Endodermal cell (in vitro differentiated cells): ENCODE data around the gene RNF20. TPM values are rescaled to one million over a fixed set of nuclear protein-coding genes. Genes with fewer than 3 reads are reported as not detected.

Source experiments
- DNase-seq: peaks from one replicate; pipeline ENCODE4 v3.0.0-alpha.2; 2017
- H3K27ac ChIP-seq: 2 replicates; pipeline ENCODE4 v1.5.1; 2013; ENCODE audit warnings: mild to moderate bottlenecking, low read depth, low read length, moderate library complexity
- H3K27me3 ChIP-seq: 2 replicates; pipeline ENCODE4 v1.6.1; 2013; ENCODE audit warnings: mild to moderate bottlenecking, low read length, moderate library complexity; ENCODE audit not compliant: insufficient read depth, control insufficient read depth, poor library complexity, severe bottlenecking
- H3K36me3 ChIP-seq: 2 replicates; pipeline ENCODE4 v1.7.0; 2013; ENCODE audit warnings: mild to moderate bottlenecking, low read length, moderate library complexity; ENCODE audit not compliant: control insufficient read depth, insufficient read depth
- H3K4me1 ChIP-seq: one replicate; pipeline ENCODE4 v1.7.0; 2013; ENCODE audit warnings: low read length; ENCODE audit not compliant: control insufficient read depth, insufficient read depth
- H3K4me3 ChIP-seq: 2 replicates; pipeline ENCODE4 v1.5.1; 2013; ENCODE audit warnings: mild to moderate bottlenecking, low read length, moderate library complexity
- H3K9ac ChIP-seq: 2 replicates; pipeline ENCODE4 v1.6.1; 2013; ENCODE audit warnings: mild to moderate bottlenecking, low read length, moderate library complexity; ENCODE audit not compliant: poor library complexity, severe bottlenecking; ENCODE audit errors: extremely low read depth
- H3K9me3 ChIP-seq: 2 replicates; pipeline ENCODE4 v1.6.1; 2013; ENCODE audit warnings: mild to moderate bottlenecking, low read length, moderate library complexity; ENCODE audit not compliant: control insufficient read depth
- H3K27ac Mint-ChIP-seq: 2 replicates; pipeline ENCODE4 v1.8.0; 2020; ENCODE audit warnings: mixed read lengths
- H3K27me3 Mint-ChIP-seq: 2 replicates; pipeline ENCODE4 v1.8.0; 2021; ENCODE audit warnings: mild to moderate bottlenecking, mixed read lengths; ENCODE audit not compliant: insufficient read depth
- H3K36me3 Mint-ChIP-seq: 2 replicates; pipeline ENCODE4 v1.8.0; 2020; ENCODE audit warnings: low read depth, mixed read lengths
- H3K4me1 Mint-ChIP-seq: 2 replicates; pipeline ENCODE4 v1.8.0; 2020; ENCODE audit warnings: mixed read lengths
- H3K4me3 Mint-ChIP-seq: 2 replicates; pipeline ENCODE4 v1.8.0; 2020; ENCODE audit warnings: mild to moderate bottlenecking, moderate library complexity, mixed read lengths
- H3K9me3 Mint-ChIP-seq: 2 replicates; pipeline ENCODE4 v1.8.0; 2020; ENCODE audit warnings: mild to moderate bottlenecking, mixed read lengths
- WGBS, 2 experiments: methylation state at CpG; one replicate each; pipeline versions ENCODE4 v1.1.5 to v1.1.7; 2013; ENCODE audit warnings: missing lambda C conversion rate in 2 of 2, mixed read lengths in 1 of 2; ENCODE audit not compliant: insufficient coverage in 1 of 2, insufficient read length in 1 of 2; 5-methylcytosine and 5-hydroxymethylcytosine counted together
- total RNA-seq, 2 donors: library from RNA; stranded (reverse); fragmentation: NEBNext Ultra II Directional in 1 of 2; extraction: Animal tissue kit (Norgen Biotek cat#: 25700) in 1 of 2; gene quantifications; 2 replicates in 1 of 2; 3 replicates in 1 of 2; pipeline ENCODE4 v1.2.1, GENCODE V29; 2021
- TF ChIP-seq, protein P1 (sequence below): fragments of 200-600 bp; sonication (generic); conservative IDR thresholded peaks from 2 replicates; pipeline ENCODE4 v1.5.0; 2021; ENCODE audit warnings: antibody characterized with exemption, mild to moderate bottlenecking

The RNF20 gene
- total RNA-seq, 2 donors from 2014 or later: 45.4 to 58.4 TPM

DNA sequence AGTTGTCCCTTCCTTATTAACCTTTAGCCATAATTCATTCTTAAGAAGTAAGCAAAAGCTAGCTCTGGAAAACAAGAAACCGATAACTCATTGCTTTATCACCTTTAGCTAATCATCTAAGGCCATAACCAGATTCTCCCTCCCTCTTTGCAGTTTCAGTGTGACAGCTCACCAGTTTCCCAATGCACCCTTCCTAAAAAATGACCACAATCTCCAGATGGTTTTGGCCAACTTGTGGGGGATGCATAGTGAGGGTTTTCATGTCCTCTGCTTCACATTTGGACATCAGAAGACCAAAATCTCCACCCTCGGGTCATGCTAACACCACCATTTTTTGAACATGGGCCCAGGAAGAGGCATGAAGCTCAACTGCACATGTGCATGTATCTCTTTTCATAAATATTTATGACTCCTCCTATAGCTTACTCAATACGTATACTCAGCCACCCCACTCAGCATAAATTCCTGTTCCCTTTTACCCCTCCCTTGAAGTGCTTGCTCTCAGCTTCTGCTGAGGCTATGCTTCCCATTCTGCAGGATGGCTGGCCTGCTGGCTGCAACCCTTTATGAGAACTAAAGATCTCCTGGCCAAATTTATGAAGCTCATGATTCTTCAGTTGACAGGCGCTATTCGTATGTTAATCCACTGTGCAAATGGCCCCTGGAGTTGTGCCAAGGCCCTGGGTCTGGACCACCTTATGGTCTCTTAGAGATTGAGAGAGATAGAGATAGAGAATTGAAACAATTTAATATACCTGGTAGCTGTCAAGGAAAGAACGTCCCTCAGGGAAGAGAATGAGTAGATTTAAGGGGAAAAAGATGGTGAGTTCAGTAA is 46.3 kb downstream of the RNF20 start:
- no peaks in the 10 kb centered on the region for H3K36me3 Mint-ChIP-seq
- H3K4me1 Mint-ChIP-seq: peaks cover 5% of the 10 kb centered on the region
- H3K4me3 Mint-ChIP-seq: no peak overlapping the region

DNA sequence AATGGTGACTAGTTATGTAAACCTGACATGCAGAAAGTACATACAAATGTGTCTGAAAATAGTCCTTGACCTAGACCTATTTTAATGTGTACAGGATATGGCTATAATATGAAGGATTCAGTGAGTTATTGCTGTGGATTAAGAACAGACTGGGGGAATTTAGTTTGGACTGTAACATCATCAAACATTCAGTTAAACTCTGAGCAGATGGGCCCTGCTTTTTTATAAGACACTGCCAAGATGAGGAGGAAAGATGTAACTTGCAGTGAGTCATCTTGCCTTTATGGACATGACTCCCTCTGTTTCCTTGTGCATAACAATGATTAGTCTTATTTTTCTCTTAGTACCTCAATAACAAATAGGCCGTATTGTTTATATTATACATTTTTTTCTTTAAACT is 48.9 kb downstream of the RNF20 start:
- H3K27ac Mint-ChIP-seq: no peak overlapping the region
- H3K27me3 Mint-ChIP-seq: no peaks in the 10 kb centered on the region
- Histone ChIP-seq H3K4me1 (no peaks in the 10 kb centered on the region), H3K9me3 (no peaks in the 10 kb centered on the region), H3K27ac (no peak overlapping the region), H3K9ac (no peak overlapping the region), H3K27me3 (no peaks in the 10 kb centered on the region), H3K4me3 (no peak overlapping the region), H3K36me3 (no peaks in the 10 kb centered on the region)
- no peak overlapping the region for H3K4me3 Mint-ChIP-seq
- H3K9me3 Mint-ChIP-seq: no peaks in the 10 kb centered on the region
- 89% methylated on average over 1 of the region's 1 CpG; no CpG with 5 or more reads in 1 of the 2 experiments for WGBS, 2 experiments
- H3K36me3 Mint-ChIP-seq: no peaks in the 10 kb centered on the region
- DNase-seq: no peak
- TF ChIP-seq, protein P1, sequence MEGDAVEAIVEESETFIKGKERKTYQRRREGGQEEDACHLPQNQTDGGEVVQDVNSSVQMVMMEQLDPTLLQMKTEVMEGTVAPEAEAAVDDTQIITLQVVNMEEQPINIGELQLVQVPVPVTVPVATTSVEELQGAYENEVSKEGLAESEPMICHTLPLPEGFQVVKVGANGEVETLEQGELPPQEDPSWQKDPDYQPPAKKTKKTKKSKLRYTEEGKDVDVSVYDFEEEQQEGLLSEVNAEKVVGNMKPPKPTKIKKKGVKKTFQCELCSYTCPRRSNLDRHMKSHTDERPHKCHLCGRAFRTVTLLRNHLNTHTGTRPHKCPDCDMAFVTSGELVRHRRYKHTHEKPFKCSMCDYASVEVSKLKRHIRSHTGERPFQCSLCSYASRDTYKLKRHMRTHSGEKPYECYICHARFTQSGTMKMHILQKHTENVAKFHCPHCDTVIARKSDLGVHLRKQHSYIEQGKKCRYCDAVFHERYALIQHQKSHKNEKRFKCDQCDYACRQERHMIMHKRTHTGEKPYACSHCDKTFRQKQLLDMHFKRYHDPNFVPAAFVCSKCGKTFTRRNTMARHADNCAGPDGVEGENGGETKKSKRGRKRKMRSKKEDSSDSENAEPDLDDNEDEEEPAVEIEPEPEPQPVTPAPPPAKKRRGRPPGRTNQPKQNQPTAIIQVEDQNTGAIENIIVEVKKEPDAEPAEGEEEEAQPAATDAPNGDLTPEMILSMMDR: no peak
- peaks cover 5% of the 10 kb centered on the region for H3K4me1 Mint-ChIP-seq

More for the DNA sequence above, 46.3 kb downstream of the RNF20 start:
- Histone ChIP-seq H3K27ac (no peak overlapping the region), H3K4me1 (no peaks in the 10 kb centered on the region), H3K27me3 (no peaks in the 10 kb centered on the region), H3K9ac (no peak overlapping the region), H3K9me3 (no peaks in the 10 kb centered on the region), H3K4me3 (no peak overlapping the region), H3K36me3 (no peaks in the 10 kb centered on the region)
- no peaks in the 10 kb centered on the region for H3K27me3 Mint-ChIP-seq
- H3K27ac Mint-ChIP-seq: no peak overlapping the region
- H3K9me3 Mint-ChIP-seq: no peaks in the 10 kb centered on the region
- no peak for DNase-seq
- TF ChIP-seq, protein P1: no peak
- WGBS, 2 experiments: 89 to 97% methylated on average over 6 of the region's 6 CpGs

DNA sequence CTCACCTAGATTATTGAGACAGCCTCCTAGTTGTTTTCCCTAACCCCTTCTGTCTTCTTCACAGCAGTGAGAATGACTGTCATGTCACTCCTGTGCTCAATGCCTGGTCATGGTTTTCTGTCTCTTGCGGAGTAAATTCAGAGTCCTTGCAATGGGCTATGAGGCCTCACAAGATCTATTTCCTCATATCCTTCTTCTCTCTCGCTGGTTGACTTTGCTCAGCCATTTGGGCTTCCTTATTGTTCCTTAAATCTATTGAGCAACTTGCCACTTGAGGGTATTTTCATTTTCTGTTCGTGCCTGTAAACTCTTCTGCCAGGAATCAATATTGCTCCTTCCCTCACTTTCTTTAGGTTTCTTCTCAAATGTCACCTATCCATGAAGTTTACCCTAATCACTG is 52.1 kb downstream of the RNF20 start:
- Histone ChIP-seq H3K27me3 (no peaks in the 10 kb centered on the region), H3K9me3 (no peaks in the 10 kb centered on the region), H3K36me3 (no peaks in the 10 kb centered on the region), H3K4me1 (no peaks in the 10 kb centered on the region), H3K4me3 (no peak overlapping the region), H3K9ac (no peak overlapping the region), H3K27ac (no peak overlapping the region)
- H3K36me3 Mint-ChIP-seq: no peaks in the 10 kb centered on the region
- no peak overlapping the region for H3K4me3 Mint-ChIP-seq
- TF ChIP-seq, protein P1: no peak
- WGBS, 2 experiments: 69 to 81% methylated on average over 3 of the region's 3 CpGs
- DNase-seq: no peak
- H3K4me1 Mint-ChIP-seq: no peaks in the 10 kb centered on the region
- H3K9me3 Mint-ChIP-seq: no peaks in the 10 kb centered on the region
- no peak overlapping the region for H3K27ac Mint-ChIP-seq
- no peaks in the 10 kb centered on the region for H3K27me3 Mint-ChIP-seq
